ENCODE data around the gene REPS1. TPM values are rescaled to one million over a fixed set of nuclear protein-coding genes. Genes with fewer than 3 reads are reported as not detected.

The REPS1 gene
- polyA plus RNA-seq, 3 donors from 2014 or later: 14.3 to 25.6 (median 18.2) TPM

- DNase-seq: no peak
- Mint-ChIP-seq H3K9me3 (no peaks in the 10 kb centered on the region), H3K4me1 (no peaks in the 10 kb centered on the region), H3K4me3 (no peak overlapping the region), H3K36me3 (no peaks in the 10 kb centered on the region), H3K27me3 (ENCODE audit: low read depth in 3 of 3) (peaks cover 3 to 7% (median 6%) of the 10 kb centered on the region in 3 donors), H3K27ac (no peak overlapping the region)
Measured at GRCh38 chr6:138865480-138866109, 122.5 kb downstream of the REPS1 start.

- no peak overlapping the region for H3K27ac Mint-ChIP-seq
- no peaks in the 10 kb centered on the region for H3K36me3 Mint-ChIP-seq
- no peaks in the 10 kb centered on the region for H3K4me1 Mint-ChIP-seq
- DNase-seq: no peak
- peaks cover 5 to 8% (median 7%) of the 10 kb centered on the region in 3 donors for H3K27me3 Mint-ChIP-seq (ENCODE audit: low read depth in 3 of 3)
- no peak overlapping the region for H3K4me3 Mint-ChIP-seq
- H3K9me3 Mint-ChIP-seq: no peaks in the 10 kb centered on the region
Measured at GRCh38 chr6:138864343-138864890, 123.6 kb downstream of the REPS1 start.

- no peak for DNase-seq
- no peaks in the 10 kb centered on the region for H3K36me3 Mint-ChIP-seq
- H3K27ac Mint-ChIP-seq: no peak overlapping the region
- H3K4me3 Mint-ChIP-seq: no peak overlapping the region
- no peaks in the 10 kb centered on the region for H3K4me1 Mint-ChIP-seq
- H3K9me3 Mint-ChIP-seq: no peaks in the 10 kb centered on the region
- H3K27me3 Mint-ChIP-seq (ENCODE audit: low read depth in 3 of 3): peaks cover 5 to 7% (median 5%) of the 10 kb centered on the region in 3 donors
Measured at GRCh38 chr6:138863321-138863720, 124.7 kb downstream of the REPS1 start.

GRCh38 chr6:138862456-138862855, 125.6 kb downstream of the REPS1 start:
- Mint-ChIP-seq H3K4me1 (no peaks in the 10 kb centered on the region), H3K36me3 (no peaks in the 10 kb centered on the region), H3K27ac (no peak overlapping the region), H3K9me3 (no peaks in the 10 kb centered on the region), H3K4me3 (no peak overlapping the region), H3K27me3 (ENCODE audit: low read depth in 3 of 3) (peaks cover 5 to 7% (median 5%) of the 10 kb centered on the region in 3 donors)
- DNase-seq: no peak

- H3K27me3 Mint-ChIP-seq (ENCODE audit: low read depth in 3 of 3): peaks cover 3 to 7% (median 6%) of the 10 kb centered on the region in 3 donors
- H3K4me3 Mint-ChIP-seq: no peak overlapping the region
- no peaks in the 10 kb centered on the region for H3K9me3 Mint-ChIP-seq
- no peaks in the 10 kb centered on the region for H3K4me1 Mint-ChIP-seq
- H3K36me3 Mint-ChIP-seq: no peaks in the 10 kb centered on the region
- no peak for DNase-seq
- no peak overlapping the region for H3K27ac Mint-ChIP-seq
Measured at GRCh38 chr6:138857775-138858174, 130.3 kb downstream of the REPS1 start.

- Mint-ChIP-seq H3K4me3 (no peak overlapping the region), H3K27me3 (ENCODE audit: low read depth in 3 of 3) (peaks cover 5 to 9% (median 7%) of the 10 kb centered on the region in 3 donors), H3K9me3 (no peaks in the 10 kb centered on the region), H3K36me3 (no peaks in the 10 kb centered on the region), H3K27ac (no peak overlapping the region), H3K4me1 (no peaks in the 10 kb centered on the region)
- no peak for DNase-seq
Measured at GRCh38 chr6:138856654-138857053, 131.4 kb downstream of the REPS1 start.

Other genes starting within 250 kb of the REPS1 start
- 10 to 100 TPM; 31.5 to 46.2 (median 31.7) TPM for gene CCDC28A, start 214.5 kb downstream of the REPS1 start, polyA plus RNA-seq
- gene ECT2L, start 192.2 kb downstream of the REPS1 start, polyA plus RNA-seq: not detected
- gene ABRACL, start 40.5 kb upstream of the REPS1 start, polyA plus RNA-seq: 100 to 1,000 TPM; 113 to 167 (median 153) TPM
- 1 to 10 TPM; 3.2 to 4.9 (median 3.8) TPM for gene HECA, start 146.8 kb upstream of the REPS1 start, polyA plus RNA-seq